GM19455 (cell line): ENCODE measurements around the gene MCCC1.
"Not testable (repeated sequence)": the region's sequence is repeated elsewhere in the genome, so short reads cannot be mapped to it uniquely, and the experiment has no call there.

ENCODE experiments used
- ATAC-seq: cut with Tn5 transposase; IDR thresholded peaks from one replicate; pipeline ENCODE4 v1.9.1; 2021; ENCODE audit not compliant: unreplicated experiment

MCCC1 gene

GRCh38 chr3:183106635-183107034 lies 7.3 kb upstream of the MCCC1 start:
- ATAC-seq: no peak

GRCh38 chr3:183103950-183104349 lies 4.7 kb upstream of the MCCC1 start:
- not testable (repeated sequence) for ATAC-seq

- ATAC-seq: not testable (repeated sequence)
Measured at GRCh38 chr3:183101040-183101439, 1.7 kb upstream of the MCCC1 start.

GRCh38 chr3:183100376-183100775 lies 1.1 kb upstream of the MCCC1 start:
- ATAC-seq: no peak

GRCh38 chr3:183099838-183100204 lies 525 bp upstream of the MCCC1 start:
- ATAC-seq: no peak

GRCh38 chr3:183098536-183099025 lies 715 bp downstream of the MCCC1 start:
- no peak for ATAC-seq

- no peak for ATAC-seq
Measured at GRCh38 chr3:183094711-183095110, 4.6 kb downstream of the MCCC1 start.

GRCh38 chr3:183092256-183092655 lies 7.0 kb downstream of the MCCC1 start:
- no peak for ATAC-seq

GRCh38 chr3:183087184-183087583 lies 12.1 kb downstream of the MCCC1 start:
- no peak for ATAC-seq

- no peak for ATAC-seq
Measured at GRCh38 chr3:183085634-183086390, 13.5 kb downstream of the MCCC1 start.

GRCh38 chr3:183082355-183082915 lies 16.9 kb downstream of the MCCC1 start:
- no peak for ATAC-seq

GRCh38 chr3:183081459-183082183 lies 17.7 kb downstream of the MCCC1 start:
- no peak for ATAC-seq

- ATAC-seq: no peak
Measured at GRCh38 chr3:183080628-183081027, 18.7 kb downstream of the MCCC1 start.

- ATAC-seq: no peak
Measured at GRCh38 chr3:183074881-183075280, 24.4 kb downstream of the MCCC1 start.

- no peak for ATAC-seq
Measured at GRCh38 chr3:183074261-183074660, 25.0 kb downstream of the MCCC1 start.

- ATAC-seq: no peak
Measured at GRCh38 chr3:183073839-183074238, 25.5 kb downstream of the MCCC1 start.

- no peak for ATAC-seq
Measured at GRCh38 chr3:183070892-183071291, 28.4 kb downstream of the MCCC1 start.

- no peak for ATAC-seq
Measured at GRCh38 chr3:183069086-183069485, 30.2 kb downstream of the MCCC1 start.

GRCh38 chr3:183066891-183067290 lies 32.4 kb downstream of the MCCC1 start:
- ATAC-seq: not testable (repeated sequence)

GRCh38 chr3:183064475-183064874 lies 34.8 kb downstream of the MCCC1 start:
- ATAC-seq: no peak

GRCh38 chr3:183061391-183062172 lies 37.7 kb downstream of the MCCC1 start:
- ATAC-seq: no peak
